H1 (cell line): ENCODE measurements around the gene HMGN3.

Source experiments
- EZH2 ChIP-seq: fragments of 200-600 bp; sonication (generic); IDR thresholded peaks from 2 replicates; pipeline ENCODE4 v1.7.1; 2012; ENCODE audit warnings: low read depth, mild to moderate bottlenecking, moderate library complexity, low read length, inconsistent platforms; ENCODE audit not compliant: severe bottlenecking
- MAX ChIP-seq: IDR thresholded peaks from 2 replicates; pipeline ENCODE4 v1.6.1; 2012; ENCODE audit warnings: inconsistent platforms
- POLR2A ChIP-seq, 2 experiments: IDR thresholded peaks; 1 replicate in 1 of 2; 2 replicates in 1 of 2; pipeline ENCODE4 v1.6.1; 2011; ENCODE audit warnings: low read depth in 2 of 2, low read length in 2 of 2, mild to moderate bottlenecking in 2 of 2; ENCODE audit errors: control extremely low read depth in 1 of 2
- SP1 ChIP-seq: IDR thresholded peaks from 2 replicates; pipeline ENCODE4 v1.6.1; 2011; ENCODE audit warnings: low read depth, low read length
- TAF1 ChIP-seq: IDR thresholded peaks from 2 replicates; pipeline ENCODE4 v1.6.1; 2011; ENCODE audit warnings: mild to moderate bottlenecking, low read depth, low read length
- TF ChIP-seq, protein P1 (sequence below), 3 experiments: IDR thresholded peaks; 1 replicate in 2 of 3; 2 replicates in 1 of 3; pipeline versions ENCODE4 v1.5.1 to v1.6.1; 2011; ENCODE audit warnings: low read length in 3 of 3, mild to moderate bottlenecking in 3 of 3, inconsistent platforms in 2 of 3, low read depth in 1 of 3, moderate library complexity in 1 of 3; ENCODE audit not compliant: insufficient read depth in 1 of 3; ENCODE audit errors: control extremely low read depth in 1 of 3

DNA sequence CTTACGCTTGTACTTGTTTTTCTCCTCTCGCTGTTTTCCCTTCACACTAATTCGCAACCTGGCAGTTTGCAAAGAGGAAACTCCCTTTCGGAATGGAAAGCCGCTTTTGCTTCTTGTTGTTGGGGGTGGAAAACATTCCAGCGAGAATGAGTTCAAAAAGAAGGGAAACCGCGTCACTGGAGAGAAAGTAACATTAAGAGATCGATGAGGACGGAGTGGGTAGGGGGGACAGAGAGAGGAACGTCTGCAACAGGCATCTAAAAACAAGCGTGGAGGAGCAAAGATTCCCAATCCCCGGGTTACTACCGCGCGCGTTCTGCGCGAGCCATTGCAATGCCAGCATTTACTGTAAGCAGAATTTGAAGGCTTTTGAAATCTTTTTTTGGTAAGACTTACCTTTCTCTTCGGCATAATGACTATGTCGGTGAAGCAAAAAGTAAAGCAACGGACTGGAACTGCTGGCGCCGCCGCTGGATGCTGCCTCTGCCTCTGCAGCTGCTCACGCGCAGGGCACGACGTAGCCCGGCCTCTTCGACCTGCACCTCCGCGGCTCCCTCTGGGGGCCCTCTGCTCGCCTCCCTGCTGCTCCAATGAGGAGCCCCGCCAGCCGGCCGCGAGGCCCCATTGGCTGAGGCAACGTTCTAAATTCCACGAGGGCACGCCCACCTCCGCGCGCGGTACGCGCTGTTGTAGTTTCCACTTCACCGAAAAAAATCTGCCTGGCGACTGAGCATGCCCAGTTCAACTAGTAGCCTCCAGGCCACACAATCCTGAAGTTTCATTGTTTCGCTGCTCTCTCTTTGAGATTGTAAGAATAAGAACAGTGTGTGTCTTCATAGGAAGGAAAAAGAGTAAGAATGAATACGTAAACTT, at the start of gene HMGN3:
- TF ChIP-seq MAX (peak; percentile 94), POLR2A (IDR thresholded peaks at IDR 0.05; ENCODE audit: control extremely low read depth in 1 of 2, low read depth in 2 of 2, low read length in 2 of 2) (peak; percentile 85), TAF1 (peak; percentile 86), SP1 (peak; percentile 94), EZH2 (no peak)
- TF ChIP-seq, protein P1, sequence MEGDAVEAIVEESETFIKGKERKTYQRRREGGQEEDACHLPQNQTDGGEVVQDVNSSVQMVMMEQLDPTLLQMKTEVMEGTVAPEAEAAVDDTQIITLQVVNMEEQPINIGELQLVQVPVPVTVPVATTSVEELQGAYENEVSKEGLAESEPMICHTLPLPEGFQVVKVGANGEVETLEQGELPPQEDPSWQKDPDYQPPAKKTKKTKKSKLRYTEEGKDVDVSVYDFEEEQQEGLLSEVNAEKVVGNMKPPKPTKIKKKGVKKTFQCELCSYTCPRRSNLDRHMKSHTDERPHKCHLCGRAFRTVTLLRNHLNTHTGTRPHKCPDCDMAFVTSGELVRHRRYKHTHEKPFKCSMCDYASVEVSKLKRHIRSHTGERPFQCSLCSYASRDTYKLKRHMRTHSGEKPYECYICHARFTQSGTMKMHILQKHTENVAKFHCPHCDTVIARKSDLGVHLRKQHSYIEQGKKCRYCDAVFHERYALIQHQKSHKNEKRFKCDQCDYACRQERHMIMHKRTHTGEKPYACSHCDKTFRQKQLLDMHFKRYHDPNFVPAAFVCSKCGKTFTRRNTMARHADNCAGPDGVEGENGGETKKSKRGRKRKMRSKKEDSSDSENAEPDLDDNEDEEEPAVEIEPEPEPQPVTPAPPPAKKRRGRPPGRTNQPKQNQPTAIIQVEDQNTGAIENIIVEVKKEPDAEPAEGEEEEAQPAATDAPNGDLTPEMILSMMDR (IDR thresholded peaks at IDR 0.05; ENCODE audit: control extremely low read depth in 1 of 3, insufficient read depth in 1 of 3, low read depth in 1 of 3, low read length in 3 of 3) = peak in 2 of 3 experiments; percentile 9 to 12; a peak in 2 of 4 replicates
